Measurements from ENCODE around the gene PAX4. TPM values are rescaled to one million over a fixed set of nuclear protein-coding genes. Genes with fewer than 3 reads are reported as not detected.

PAX4 gene
- polyA plus RNA-seq, 1 donor from 2014 or later, result not detected

DNA sequence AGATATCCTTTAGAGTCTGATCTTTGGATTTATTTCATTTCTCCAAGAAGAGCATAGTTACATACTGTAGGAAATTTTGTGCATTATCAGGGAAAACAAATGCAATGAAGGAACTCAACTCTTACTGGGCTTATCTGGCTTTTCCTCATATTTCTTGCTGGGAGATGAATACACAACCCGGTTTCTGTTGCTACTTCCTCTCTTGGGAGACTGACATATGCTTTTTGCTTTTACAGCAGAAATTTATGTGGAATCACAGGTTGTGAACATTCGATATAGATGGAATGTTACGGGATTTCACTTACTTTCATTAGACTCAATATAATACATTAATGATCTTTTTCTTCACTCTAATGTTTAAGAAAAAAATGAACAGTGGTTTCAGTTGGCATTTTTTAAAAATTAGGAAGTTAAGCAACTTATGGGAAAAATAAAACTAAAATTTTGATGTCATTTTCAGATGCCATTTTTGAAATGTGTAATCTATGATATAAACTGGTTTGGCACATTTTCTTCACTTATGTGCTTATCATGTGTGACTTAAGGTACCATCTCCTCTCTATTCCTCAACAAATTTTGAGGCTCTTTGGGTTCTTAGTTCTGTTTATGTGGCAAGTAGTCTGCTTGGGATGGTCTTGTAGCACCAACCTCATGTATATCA, 41.2 kb upstream of the PAX4 start:
- no peaks in the 10 kb centered on the region for H3K9me3 ChIP-seq (ENCODE audit: low read length)
- H3K36me3 ChIP-seq (ENCODE audit: insufficient read depth, low read length), result no peaks in the 10 kb centered on the region
- no peak for TF ChIP-seq MXI1 (conservative IDR thresholded peaks at IDR 0.05; ENCODE audit: poor library complexity, severe bottlenecking)
- no peak for TF ChIP-seq EZH2 (IDR thresholded peaks at IDR 0.05; ENCODE audit: borderline replicate concordance, insufficient read depth, low read length, poor library complexity, severe bottlenecking)
- no peak for TF ChIP-seq REST (IDR thresholded peaks at IDR 0.05; ENCODE audit: borderline replicate concordance)
- TF ChIP-seq, protein P1, sequence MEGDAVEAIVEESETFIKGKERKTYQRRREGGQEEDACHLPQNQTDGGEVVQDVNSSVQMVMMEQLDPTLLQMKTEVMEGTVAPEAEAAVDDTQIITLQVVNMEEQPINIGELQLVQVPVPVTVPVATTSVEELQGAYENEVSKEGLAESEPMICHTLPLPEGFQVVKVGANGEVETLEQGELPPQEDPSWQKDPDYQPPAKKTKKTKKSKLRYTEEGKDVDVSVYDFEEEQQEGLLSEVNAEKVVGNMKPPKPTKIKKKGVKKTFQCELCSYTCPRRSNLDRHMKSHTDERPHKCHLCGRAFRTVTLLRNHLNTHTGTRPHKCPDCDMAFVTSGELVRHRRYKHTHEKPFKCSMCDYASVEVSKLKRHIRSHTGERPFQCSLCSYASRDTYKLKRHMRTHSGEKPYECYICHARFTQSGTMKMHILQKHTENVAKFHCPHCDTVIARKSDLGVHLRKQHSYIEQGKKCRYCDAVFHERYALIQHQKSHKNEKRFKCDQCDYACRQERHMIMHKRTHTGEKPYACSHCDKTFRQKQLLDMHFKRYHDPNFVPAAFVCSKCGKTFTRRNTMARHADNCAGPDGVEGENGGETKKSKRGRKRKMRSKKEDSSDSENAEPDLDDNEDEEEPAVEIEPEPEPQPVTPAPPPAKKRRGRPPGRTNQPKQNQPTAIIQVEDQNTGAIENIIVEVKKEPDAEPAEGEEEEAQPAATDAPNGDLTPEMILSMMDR (IDR thresholded peaks at IDR 0.05; ENCODE audit: poor library complexity, severe bottlenecking), result no peak
- TF ChIP-seq SMC3 (conservative IDR thresholded peaks at IDR 0.05; ENCODE audit: poor library complexity), result no peak
- no peak for TF ChIP-seq RAD21 (conservative IDR thresholded peaks at IDR 0.05)
- TF ChIP-seq TAF1 (IDR thresholded peaks at IDR 0.05; ENCODE audit: low read depth), result no peak
- no peak for TF ChIP-seq POLR2AphosphoS5 (IDR thresholded peaks at IDR 0.05)
- no peak for TF ChIP-seq EP300 (conservative IDR thresholded peaks at IDR 0.05; ENCODE audit: poor library complexity, severe bottlenecking)
- H4K20me1 ChIP-seq (ENCODE audit: insufficient read depth), result no peaks in the 10 kb centered on the region
- no peak overlapping the region for H3K27ac ChIP-seq (ENCODE audit: low read length)
- no peaks in the 10 kb centered on the region for H3K9me2 ChIP-seq (ENCODE audit: insufficient read depth, low read length)
- no peaks in the 10 kb centered on the region for H3K27me3 ChIP-seq (ENCODE audit: insufficient read depth, low read depth, low read length)
- H3K9ac ChIP-seq (ENCODE audit: low read length), result no peak overlapping the region
- peaks cover 8% of the 10 kb centered on the region for H3K79me2 ChIP-seq (replicated peaks; ENCODE audit: insufficient read depth, low read length)
- no peak overlapping the region for H3K4me3 ChIP-seq (ENCODE audit: low read length)
- no peak overlapping the region for H3K4me2 ChIP-seq (ENCODE audit: low read length)
- no peak overlapping the region for H2AFZ ChIP-seq (ENCODE audit: low read depth, low read length)
- no peaks in the 10 kb centered on the region for H3F3A ChIP-seq (ENCODE audit: insufficient read depth, low read length, poor library complexity, severe bottlenecking)

GRCh38 chr7:127657500-127657899, 39.6 kb upstream of the PAX4 start:
- Histone ChIP-seq H3K9me3 (ENCODE audit: low read length) (no peaks in the 10 kb centered on the region), H3K9me2 (ENCODE audit: insufficient read depth, low read length) (no peaks in the 10 kb centered on the region), H2AFZ (ENCODE audit: low read depth, low read length) (no peak overlapping the region), H4K20me1 (ENCODE audit: insufficient read depth) (no peaks in the 10 kb centered on the region), H3F3A (ENCODE audit: insufficient read depth, low read length, poor library complexity, severe bottlenecking) (no peaks in the 10 kb centered on the region), H3K27ac (ENCODE audit: low read length) (no peak overlapping the region), H3K4me2 (ENCODE audit: low read length) (no peak overlapping the region), H3K9ac (ENCODE audit: low read length) (no peak overlapping the region), H3K27me3 (ENCODE audit: insufficient read depth, low read depth, low read length) (no peaks in the 10 kb centered on the region), H3K36me3 (ENCODE audit: insufficient read depth, low read length) (no peaks in the 10 kb centered on the region), H3K79me2 (replicated peaks; ENCODE audit: insufficient read depth, low read length) (peaks cover 22% of the 10 kb centered on the region), H3K4me3 (ENCODE audit: low read length) (no peak overlapping the region)
- TF ChIP-seq, protein P1 (IDR thresholded peaks at IDR 0.05; ENCODE audit: poor library complexity, severe bottlenecking), result no peak
- TF ChIP-seq MXI1 (conservative IDR thresholded peaks at IDR 0.05; ENCODE audit: poor library complexity, severe bottlenecking), result no peak
- no peak for TF ChIP-seq REST (IDR thresholded peaks at IDR 0.05; ENCODE audit: borderline replicate concordance)
- TF ChIP-seq TAF1 (IDR thresholded peaks at IDR 0.05; ENCODE audit: low read depth), result no peak
- TF ChIP-seq RAD21 (conservative IDR thresholded peaks at IDR 0.05), result no peak
- no peak for TF ChIP-seq EZH2 (IDR thresholded peaks at IDR 0.05; ENCODE audit: borderline replicate concordance, insufficient read depth, low read length, poor library complexity, severe bottlenecking)
- no peak for TF ChIP-seq EP300 (conservative IDR thresholded peaks at IDR 0.05; ENCODE audit: poor library complexity, severe bottlenecking)
- TF ChIP-seq POLR2AphosphoS5 (IDR thresholded peaks at IDR 0.05), result no peak
- TF ChIP-seq SMC3 (conservative IDR thresholded peaks at IDR 0.05; ENCODE audit: poor library complexity), result no peak

Data from neural cell (in vitro differentiated cells).